Fibroblast of the aortic adventitia (primary cell): ENCODE measurements around the gene DIP2C. TPM values are rescaled to one million over a fixed set of nuclear protein-coding genes. Genes with fewer than 3 reads are reported as not detected.
"Not testable (repeated sequence)": the region's sequence is repeated elsewhere in the genome, so short reads cannot be mapped to it uniquely, and the experiment has no call there.

Experiments
- DNase-seq: peaks from one replicate; pipeline ENCODE4 v3.0.0-alpha.2; 2010; ENCODE audit warnings: low read depth
- H3K4me3 ChIP-seq: 2 replicates; pipeline ENCODE4 v1.5.1; 2011; ENCODE audit warnings: low read depth, mild to moderate bottlenecking, control low read depth, low read length, moderate library complexity
- CTCF ChIP-seq: IDR thresholded peaks from 2 replicates; pipeline ENCODE4 v1.5.1; 2011; ENCODE audit warnings: mild to moderate bottlenecking, low read length, control low read depth, inconsistent platforms; ENCODE audit not compliant: insufficient read depth
- total RNA-seq: library from RNA; depleted of rRNA; stranded (reverse); fragments of >200 nt; gene quantifications from 2 replicates; pipeline ENCODE4 v1.2.3, GENCODE V29; 2012; ENCODE audit warnings: low replicate concordance

Gene DIP2C
- total RNA-seq, 1 donor: 15.7 TPM

- peak overlapping the region; percentile 52 for H3K4me3 ChIP-seq
- no peak for DNase-seq
- TF ChIP-seq CTCF: no peak
Measured at GRCh38 chr10:682931-683447, 6.5 kb downstream of the DIP2C start.

- TF ChIP-seq CTCF: no peak
- H3K4me3 ChIP-seq: no peak overlapping the region
- no peak for DNase-seq
Measured at GRCh38 chr10:681670-682318, 7.7 kb downstream of the DIP2C start.

GRCh38 chr10:680745-681144, 8.7 kb downstream of the DIP2C start:
- TF ChIP-seq CTCF: no peak
- no peak overlapping the region for H3K4me3 ChIP-seq
- DNase-seq: no peak

- H3K4me3 ChIP-seq: no peak overlapping the region
- no peak for DNase-seq
- no peak for TF ChIP-seq CTCF
Measured at GRCh38 chr10:680146-680545, 9.3 kb downstream of the DIP2C start.

- no peak for TF ChIP-seq CTCF
- DNase-seq: no peak
- H3K4me3 ChIP-seq: no peak overlapping the region
Measured at GRCh38 chr10:679556-679955, 9.9 kb downstream of the DIP2C start.

GRCh38 chr10:678662-679005, 10.8 kb downstream of the DIP2C start:
- H3K4me3 ChIP-seq, DNase-seq: not testable (repeated sequence)

GRCh38 chr10:677750-678661, 11.5 kb downstream of the DIP2C start:
- TF ChIP-seq CTCF: no peak
- no peak for DNase-seq
- H3K4me3 ChIP-seq: no peak overlapping the region
